AG04450 (cell line): Measurements from ENCODE around the gene VPS35. TPM values are rescaled to one million over a fixed set of nuclear protein-coding genes. Genes with fewer than 3 reads are reported as not detected.
A peak's percentile ranks its signal among the peaks of the same experiment; 100 is the strongest.

Source experiments
- CTCF ChIA-PET: fragments of 300-600, 350-600 bp; formaldehyde crosslinking; extraction: SDS; loops from one replicate; lab custom pipeline; 2022; ENCODE audit warnings: antibody characterized with exemption, inconsistent platforms; lab: Charles Lee
- POLR2A ChIA-PET: fragments of 350-600 bp; formaldehyde crosslinking; extraction: SDS; loops from one replicate; lab custom pipeline; 2021; ENCODE audit warnings: antibody characterized with exemption, inconsistent platforms; lab: Yijun Ruan, JAX
- DNase-seq: peaks from one replicate; pipeline ENCODE4 v3.0.0-alpha.2; 2011; ENCODE audit warnings: low read depth, low spot score
- H3K27ac ChIP-seq: one replicate; pipeline ENCODE4 v1.5.1; 2012; ENCODE audit warnings: low read depth, low read length, control low read depth
- H3K27me3 ChIP-seq: one replicate; pipeline ENCODE4 v1.6.0; 2012; ENCODE audit warnings: low read length; ENCODE audit not compliant: control insufficient read depth, insufficient read depth
- H3K4me3 ChIP-seq: 2 replicates; pipeline ENCODE4 v1.5.1; 2011; ENCODE audit warnings: mild to moderate bottlenecking, low read depth, low read length, control low read depth
- H3K9me3 ChIP-seq: 2 replicates; pipeline ENCODE4 v1.5.1; 2012; ENCODE audit warnings: low read length; ENCODE audit not compliant: control insufficient read depth, insufficient read depth
- CTCF ChIP-seq: IDR thresholded peaks from 2 replicates; pipeline ENCODE4 v1.5.1; 2011; ENCODE audit warnings: low read depth, low read length, control low read depth, inconsistent platforms
- polyA plus RNA-seq: library from polyadenylated mRNA; depleted of rRNA; stranded (reverse); fragments of >200 nt; gene quantifications from 2 replicates; pipeline ENCODE4 v1.2.3, GENCODE V29; 2011

The VPS35 gene
- polyA plus RNA-seq, 1 experiment, result 73.2 TPM

GRCh38 chr16:46658925-46659324 is 30.1 kb downstream of the VPS35 start:
- Histone ChIP-seq H3K27me3 (no peaks in the 10 kb centered on the region), H3K9me3 (no peaks in the 10 kb centered on the region), H3K4me3 (no peak overlapping the region), H3K27ac (no peak overlapping the region)
- TF ChIP-seq CTCF, result no peak
- DNase-seq, result no peak
- CTCF ChIA-PET, result interaction anchor here (5.8 kb wide), 1 partner anchor 16 kb away, joined by 45 read pairs; no protein-coding TSS in a partner anchor
- POLR2A ChIA-PET, result no interaction called here

GRCh38 chr16:46651305-46651704 is 37.7 kb downstream of the VPS35 start:
- no peak for TF ChIP-seq CTCF
- H3K27me3 ChIP-seq, result no peaks in the 10 kb centered on the region
- no peak for DNase-seq
- H3K4me3 ChIP-seq, result no peak overlapping the region
- ChIA-PET POLR2A (no interaction called here), CTCF (interaction anchor here (1.1 kb wide), 1 partner anchor 22 kb away, joined by 3 read pairs; no protein-coding TSS in a partner anchor)
- H3K9me3 ChIP-seq, result no peaks in the 10 kb centered on the region
- H3K27ac ChIP-seq, result no peak overlapping the region

- peak; percentile 48 for DNase-seq
- POLR2A ChIA-PET, result no interaction called here
- peak overlapping the region; percentile 81 for H3K27ac ChIP-seq
Observed at GRCh38 chr16:46650254-46650623, 38.7 kb downstream of the VPS35 start.

GRCh38 chr16:46649588-46650253 is 39.3 kb downstream of the VPS35 start:
- no peak for DNase-seq
- TF ChIP-seq CTCF, result no peak
- H3K9me3 ChIP-seq, result no peaks in the 10 kb centered on the region
- H3K27me3 ChIP-seq, result no peaks in the 10 kb centered on the region
- ChIA-PET CTCF (interaction anchor here (1.1 to 2.3 kb wide), 3 partner anchors 20 to 24 kb away, joined by 5 to 9 read pairs (median 5); no protein-coding TSS in a partner anchor), POLR2A (interaction anchor here (1.3 kb wide), 1 partner anchor 13 kb away, joined by 4 read pairs; no protein-coding TSS in a partner anchor)
- peak overlapping the region; percentile 81 for H3K27ac ChIP-seq
- H3K4me3 ChIP-seq, result peak overlapping the region; percentile 20

More at GRCh38 chr16:46650254-46650623, 38.7 kb downstream of the VPS35 start:
- CTCF ChIA-PET, result interaction anchor here (1.1 to 1.4 kb wide), 2 partner anchors 21 to 24 kb away, joined by 5 read pairs; no protein-coding TSS in a partner anchor
- no peaks in the 10 kb centered on the region for H3K27me3 ChIP-seq
- no peak for TF ChIP-seq CTCF
- no peaks in the 10 kb centered on the region for H3K9me3 ChIP-seq
- H3K4me3 ChIP-seq, result no peak overlapping the region

GRCh38 chr16:46648656-46649055 is 40.3 kb downstream of the VPS35 start:
- Histone ChIP-seq H3K9me3 (no peaks in the 10 kb centered on the region), H3K27me3 (no peaks in the 10 kb centered on the region), H3K27ac (no peak overlapping the region), H3K4me3 (no peak overlapping the region)
- CTCF ChIA-PET, result interaction anchor here (0.8 to 2.3 kb wide), 2 partner anchors 19 to 25 kb away, joined by 3 to 9 read pairs; no protein-coding TSS in a partner anchor
- POLR2A ChIA-PET, result interaction anchor here (0.6 to 1.3 kb wide), 2 partner anchors 9 to 12 kb away, joined by 3 to 4 read pairs; no protein-coding TSS in a partner anchor
- TF ChIP-seq CTCF, result peak; percentile 16; the same call in 1 of the 2 replicates
- no peak for DNase-seq
